HG02981 (cell line): Measurements from ENCODE around the gene PSMA3.
A peak's percentile ranks its signal among the peaks of the same experiment; 100 is the strongest.

ENCODE experiments used
- ATAC-seq: cut with Tn5 transposase; IDR thresholded peaks from one replicate; pipeline ENCODE4 v1.9.1; 2021; ENCODE audit warnings: mild to moderate bottlenecking, moderate library complexity; ENCODE audit not compliant: unreplicated experiment

The PSMA3 gene

DNA sequence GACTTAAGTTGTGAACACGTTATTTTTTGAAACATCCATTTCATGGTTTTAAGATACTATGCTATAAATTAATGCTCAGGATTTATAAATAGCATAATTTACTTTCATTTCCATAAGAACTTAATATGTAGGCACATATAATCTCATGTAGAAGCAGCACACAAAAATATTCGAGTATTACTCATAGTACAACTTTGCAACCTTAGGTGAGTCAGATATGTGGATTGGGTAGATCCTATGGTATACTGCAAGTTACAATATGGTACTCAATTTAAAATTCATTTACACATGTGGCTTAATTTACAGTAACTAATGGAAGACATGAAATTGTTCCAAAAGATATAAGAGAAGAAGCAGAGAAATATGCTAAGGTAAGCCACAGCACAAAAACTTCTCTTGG, 26.0 kb downstream of the PSMA3 start:
- no peak for ATAC-seq

DNA sequence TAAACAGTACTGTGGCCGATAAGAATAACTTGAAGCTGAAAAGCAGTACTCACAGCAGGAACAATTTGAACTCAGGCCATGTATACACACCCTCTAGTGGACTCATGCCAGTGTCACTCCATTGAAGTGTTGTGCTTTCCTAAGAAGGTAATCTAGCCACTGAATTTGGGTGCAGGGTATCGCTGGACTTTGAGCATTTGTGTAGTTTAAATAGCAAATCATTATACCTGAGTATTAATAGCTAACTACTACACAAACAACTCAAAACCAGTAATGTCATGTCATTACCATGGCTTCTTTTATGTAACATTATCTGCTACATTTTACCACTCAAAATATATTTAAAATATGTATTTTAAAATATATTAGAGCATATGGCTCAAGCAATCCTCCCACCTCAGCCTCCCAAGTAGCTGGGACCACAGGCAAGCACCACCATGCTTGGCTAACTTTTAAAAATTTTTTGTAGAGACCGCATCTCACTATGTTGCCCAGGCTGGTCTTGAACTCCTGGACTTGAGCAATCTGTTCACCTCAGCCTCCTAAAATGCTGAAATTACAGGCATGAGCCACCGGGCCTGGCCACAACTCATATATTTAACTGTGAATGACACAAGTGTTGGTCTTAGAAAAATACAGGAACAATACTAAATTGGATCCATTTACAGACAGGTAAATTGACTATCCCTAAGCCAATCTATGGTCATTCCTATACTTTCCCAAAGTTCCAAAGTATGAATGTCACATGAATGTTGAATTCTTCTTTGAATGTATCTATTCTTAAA, 28.1 kb downstream of the PSMA3 start:
- ATAC-seq: no peak

DNA sequence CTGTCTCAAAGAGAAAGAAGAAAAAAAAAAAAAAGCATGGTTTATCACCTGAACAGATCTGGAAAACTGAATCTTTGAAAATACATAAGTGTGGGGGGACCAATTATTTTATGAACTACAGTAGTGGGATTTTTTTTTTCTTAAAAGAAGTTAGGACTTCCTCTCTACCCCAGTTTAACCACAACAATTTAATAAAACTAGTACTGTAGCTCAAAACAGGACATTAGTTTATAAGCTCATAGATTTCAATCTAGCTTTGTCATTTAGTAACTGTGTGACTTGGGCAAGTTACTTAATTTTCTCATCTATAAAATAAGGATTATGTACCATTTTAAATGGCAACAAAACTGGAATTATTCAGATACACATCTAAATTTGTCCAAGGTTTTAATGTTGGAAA, 30.2 kb downstream of the PSMA3 start:
- ATAC-seq: no peak

DNA sequence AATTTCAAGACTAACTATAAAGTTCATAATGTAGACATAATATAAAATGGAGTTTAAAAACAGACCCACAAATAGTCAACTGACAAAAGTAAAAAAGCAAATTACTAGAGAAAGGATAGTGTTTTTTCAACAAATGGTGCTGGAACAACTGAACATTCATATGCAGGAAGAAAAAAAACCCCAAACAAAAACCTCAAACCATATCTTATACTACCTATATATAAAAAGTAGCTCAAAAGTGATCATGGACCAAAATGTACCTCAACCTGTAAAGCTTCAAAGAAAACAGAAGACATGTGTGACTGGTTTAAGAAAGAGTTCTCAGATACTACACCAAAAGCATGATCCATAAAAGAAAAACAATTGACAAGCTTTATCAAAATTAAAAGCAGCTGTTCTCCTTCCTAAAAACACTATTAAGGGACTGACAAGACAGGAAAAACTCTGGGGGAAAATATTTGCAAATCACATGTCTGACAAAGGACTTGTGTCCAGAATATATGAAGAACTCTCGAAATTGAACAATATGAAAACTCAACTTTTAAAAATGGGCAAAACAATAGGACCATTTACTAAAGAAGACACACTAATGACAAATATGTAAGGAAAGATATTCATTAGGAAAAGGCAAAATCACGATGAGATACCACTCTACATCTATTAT, 31.0 kb downstream of the PSMA3 start:
- ATAC-seq: no peak

DNA sequence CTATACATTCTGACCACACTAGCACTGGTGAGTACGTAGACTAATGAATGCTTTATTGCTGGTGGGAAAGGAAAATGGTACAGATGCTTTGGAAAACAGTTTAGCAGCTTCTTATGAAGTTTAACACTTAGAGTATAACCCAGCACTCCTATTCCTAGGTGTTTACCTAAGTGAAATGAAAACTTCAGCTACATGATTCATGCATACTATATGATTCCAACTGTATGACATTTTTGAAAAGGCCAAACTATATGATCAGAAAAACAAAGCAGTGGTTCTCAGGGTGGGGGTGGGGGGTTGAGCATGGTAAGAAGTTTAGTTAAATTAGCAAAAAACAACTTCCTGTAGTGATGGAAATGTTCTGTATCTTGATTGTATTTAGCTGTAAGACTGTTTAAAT, 31.6 kb downstream of the PSMA3 start:
- ATAC-seq: no peak

DNA sequence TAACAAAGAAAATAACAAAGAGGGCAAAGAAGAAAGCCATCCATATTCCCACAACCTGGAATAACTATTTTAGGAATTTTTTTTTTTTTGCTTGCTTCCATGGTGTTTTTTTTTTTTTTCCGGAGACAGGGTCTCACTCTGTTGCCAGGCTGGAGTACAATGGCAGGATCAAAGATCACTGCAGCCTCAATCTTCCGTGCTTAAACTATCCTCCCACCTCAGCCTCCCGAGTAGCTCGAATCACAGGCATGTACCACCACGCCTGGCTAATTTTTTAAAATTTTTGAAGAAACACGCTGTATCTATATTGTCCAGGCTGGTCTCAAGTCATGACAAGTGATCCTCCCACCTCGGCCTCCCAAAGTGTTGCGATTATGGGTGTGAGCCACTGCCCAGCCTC, 33.5 kb downstream of the PSMA3 start:
- no peak for ATAC-seq

DNA sequence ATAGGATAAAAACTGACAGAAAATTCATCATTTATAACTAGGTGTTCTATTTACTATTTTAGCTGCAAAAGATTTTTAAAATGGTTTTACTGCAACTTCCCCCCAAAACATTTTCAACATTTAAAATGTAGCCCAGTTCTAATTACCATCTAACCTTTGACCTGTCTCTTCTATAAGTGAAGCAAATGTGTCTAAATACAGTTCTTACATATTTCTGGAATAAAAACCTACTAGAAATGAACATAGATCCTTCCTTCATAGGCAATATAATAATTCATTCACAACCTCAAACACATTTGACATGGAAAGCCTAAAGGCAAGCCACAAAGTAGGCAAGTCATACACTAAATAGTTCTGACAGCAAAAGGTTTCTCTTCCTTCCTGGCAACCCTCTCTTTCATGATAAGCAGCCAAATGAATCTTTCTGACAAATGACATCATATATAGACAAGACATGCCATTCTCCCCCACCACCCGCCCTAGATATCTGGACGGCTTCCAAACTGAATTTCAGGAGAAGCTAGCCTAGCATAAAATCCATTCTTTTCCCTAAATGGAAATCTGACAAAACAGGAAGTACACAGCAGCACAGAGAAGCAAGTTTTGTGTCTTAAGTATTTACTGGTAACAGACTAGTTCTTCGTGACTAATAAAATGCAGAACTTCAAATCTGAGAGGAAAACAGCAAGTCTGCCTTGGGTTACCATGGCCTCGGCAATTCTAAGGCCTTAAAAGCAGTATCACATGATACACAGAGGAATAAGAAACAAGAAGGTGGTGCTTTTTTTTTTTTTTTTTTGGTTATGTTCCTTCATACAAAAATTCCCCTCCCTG, 36.5 kb downstream of the PSMA3 start:
- ATAC-seq: peak; percentile 71

DNA sequence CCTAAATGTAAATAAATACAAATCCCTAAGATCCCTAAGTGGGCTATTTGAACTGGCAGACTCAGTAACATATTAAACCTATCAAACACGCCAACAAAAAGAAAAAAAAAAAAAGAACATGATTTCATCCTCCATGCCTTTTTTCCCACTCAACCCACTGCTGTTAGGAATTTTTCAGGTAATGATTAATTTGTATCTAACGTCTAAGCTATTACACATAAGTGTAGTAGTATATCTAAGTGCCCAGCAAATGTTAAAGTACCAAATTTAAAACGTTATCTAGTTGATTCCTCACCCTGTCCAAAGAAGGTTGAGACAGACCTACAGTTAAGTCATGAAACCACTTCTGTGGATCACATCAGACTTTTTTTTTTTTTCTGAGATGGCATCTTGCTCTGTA, 37.3 kb downstream of the PSMA3 start:
- no peak for ATAC-seq

DNA sequence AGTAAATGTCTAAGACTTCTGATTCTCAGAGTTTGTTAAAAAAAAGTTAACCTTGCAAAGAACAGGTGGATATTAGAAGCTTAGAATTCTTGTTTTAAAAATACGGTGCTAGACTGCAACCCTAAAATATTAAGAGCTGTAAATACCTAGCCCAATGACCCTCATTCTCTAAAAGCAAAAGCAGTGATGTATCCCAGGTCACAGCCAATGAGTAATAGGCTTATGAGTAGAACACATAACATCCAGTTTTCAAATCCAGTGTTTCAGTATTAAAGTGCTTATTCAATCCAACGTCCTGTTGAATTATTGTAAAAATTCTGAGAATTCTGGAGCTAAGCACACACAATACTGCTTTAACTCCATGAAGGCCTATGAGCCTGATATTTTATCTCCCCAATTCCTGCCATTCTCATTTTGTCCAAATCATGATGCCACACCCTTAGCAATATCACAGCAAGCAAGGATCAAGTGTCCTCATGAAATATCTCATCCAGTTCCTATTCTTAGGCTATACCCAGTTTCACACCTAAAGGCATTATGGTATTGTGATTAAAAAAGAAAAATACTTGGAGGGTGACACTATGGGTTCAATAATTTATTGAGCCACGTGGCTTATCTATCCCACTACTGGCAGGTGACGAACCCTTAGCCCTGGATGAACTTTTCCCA, 38.4 kb downstream of the PSMA3 start:
- no peak for ATAC-seq

DNA sequence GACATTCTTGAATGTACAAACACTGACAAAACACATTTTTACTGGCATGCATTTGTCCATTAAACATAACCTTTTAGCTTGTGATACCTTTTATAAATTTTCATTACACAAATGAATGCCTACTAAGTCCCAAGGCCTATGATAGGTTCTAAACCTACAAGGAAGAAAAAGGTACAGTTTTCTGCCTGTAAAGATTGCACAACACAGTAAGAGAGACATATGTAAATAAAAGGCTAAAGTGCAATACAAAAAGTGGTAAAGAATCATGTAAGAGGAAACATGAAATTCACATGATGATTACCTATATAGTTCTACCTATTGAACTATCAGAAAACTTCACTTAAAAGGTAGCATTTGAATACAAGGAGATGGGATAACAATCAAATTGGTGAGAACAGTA, 39.1 kb downstream of the PSMA3 start:
- ATAC-seq: no peak

DNA sequence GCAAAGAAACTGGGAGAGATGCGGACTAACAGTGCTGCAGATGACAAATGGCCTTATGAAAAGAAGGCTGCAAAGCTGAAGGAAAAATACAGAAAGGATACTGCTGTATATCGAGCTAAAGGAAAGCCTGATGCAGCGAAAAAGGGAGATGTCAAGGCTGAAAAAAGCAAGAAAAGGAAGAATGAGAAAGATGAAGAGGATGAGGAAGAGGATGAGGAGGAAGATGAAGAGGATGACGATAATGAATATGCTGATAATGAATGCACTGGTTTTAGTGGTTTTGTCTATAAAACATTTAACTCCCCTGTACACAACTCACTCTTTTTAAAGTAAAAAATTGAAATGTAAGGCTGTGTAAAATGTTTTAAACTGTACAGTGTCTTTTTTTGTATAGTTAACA, 40.5 kb downstream of the PSMA3 start:
- ATAC-seq: no peak

DNA sequence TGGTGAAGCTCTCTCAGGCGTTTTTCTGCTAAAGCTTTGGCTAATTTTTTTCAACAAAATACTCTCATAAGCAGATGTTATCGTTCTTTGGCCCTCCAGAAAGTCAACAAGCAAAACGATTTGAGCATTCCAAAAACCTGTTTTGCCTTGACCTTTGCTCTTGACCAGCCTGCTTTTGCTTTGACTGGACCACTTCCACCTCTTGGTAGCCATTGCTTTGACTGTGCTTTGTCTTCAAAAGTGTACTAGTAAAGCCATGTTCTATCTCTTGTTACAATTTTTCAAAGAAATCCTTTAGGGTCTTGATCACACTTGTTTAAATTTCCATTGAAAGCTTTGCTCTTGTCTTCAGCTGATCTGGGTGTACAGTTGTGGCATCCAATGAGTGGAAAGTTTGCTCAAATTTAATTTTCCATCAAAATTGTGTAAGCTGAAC, 43.0 kb downstream of the PSMA3 start:
- no peak for ATAC-seq

DNA sequence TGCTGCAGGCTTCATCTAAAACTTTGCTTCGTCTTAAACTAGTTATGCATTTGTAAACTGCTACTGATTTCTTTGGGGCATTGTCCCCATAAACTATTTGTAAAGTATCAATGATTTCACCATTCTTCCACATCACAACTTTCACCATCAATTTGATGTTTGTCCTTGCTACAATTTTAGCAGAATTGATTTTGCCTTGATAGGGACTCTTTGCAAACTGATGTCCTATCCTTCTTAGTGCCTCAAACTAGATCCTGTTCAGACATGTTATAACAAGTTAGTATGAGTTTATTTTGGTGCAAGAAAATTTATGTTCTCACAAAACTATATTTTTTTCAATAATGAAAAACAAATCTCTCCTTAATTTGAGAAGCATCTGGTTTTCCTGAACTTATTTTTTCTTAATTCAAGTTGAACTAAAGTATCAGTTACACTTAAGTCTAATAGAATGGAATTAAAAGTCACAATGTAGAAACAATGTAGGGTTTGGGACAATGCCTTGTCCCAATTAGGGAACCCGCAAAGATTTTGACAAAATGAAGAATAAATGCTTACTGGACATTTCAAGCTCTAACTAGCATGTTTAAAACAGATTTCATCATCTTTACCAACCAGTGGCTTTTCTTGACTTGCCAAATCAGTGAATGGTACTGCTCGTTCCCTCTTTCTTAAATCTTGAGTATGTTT, 43.6 kb downstream of the PSMA3 start:
- ATAC-seq: no peak

DNA sequence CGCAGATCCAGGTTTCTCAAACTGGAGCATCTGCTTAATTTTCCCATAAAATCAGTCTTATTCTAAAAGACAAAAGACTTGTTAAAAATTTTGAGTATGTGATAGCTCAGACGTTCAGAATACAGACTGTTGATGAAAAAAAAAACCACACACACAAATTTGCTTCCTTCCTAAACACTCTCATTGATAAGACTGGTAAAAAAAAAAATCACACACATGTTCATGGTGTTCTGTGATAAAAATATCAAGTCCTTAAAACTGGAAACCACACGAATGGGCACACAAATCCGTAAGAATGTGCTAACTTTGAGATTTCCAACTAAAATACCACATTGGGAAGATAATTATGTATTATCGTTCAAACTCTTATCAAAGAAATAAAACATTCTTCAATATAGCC, 47.0 kb downstream of the PSMA3 start:
- ATAC-seq: no peak

DNA sequence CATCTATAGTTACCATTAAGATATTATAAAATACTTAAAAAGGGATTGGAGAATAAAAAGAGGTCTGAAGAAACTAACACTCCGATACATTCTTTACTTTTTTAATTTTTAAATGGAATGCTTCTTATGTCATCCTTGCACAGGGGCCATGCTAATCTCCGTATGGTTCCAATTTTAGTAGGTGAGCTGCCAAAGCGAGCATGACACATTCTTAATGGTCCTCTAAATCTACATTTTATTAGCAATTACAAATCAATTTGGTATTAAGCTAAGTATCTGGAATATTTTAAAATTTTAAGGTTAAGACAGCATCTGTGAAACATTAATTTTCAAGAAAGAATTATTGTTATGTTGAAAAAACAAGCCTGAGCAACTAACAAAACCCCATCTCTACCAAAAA, 47.5 kb downstream of the PSMA3 start:
- no peak for ATAC-seq

DNA sequence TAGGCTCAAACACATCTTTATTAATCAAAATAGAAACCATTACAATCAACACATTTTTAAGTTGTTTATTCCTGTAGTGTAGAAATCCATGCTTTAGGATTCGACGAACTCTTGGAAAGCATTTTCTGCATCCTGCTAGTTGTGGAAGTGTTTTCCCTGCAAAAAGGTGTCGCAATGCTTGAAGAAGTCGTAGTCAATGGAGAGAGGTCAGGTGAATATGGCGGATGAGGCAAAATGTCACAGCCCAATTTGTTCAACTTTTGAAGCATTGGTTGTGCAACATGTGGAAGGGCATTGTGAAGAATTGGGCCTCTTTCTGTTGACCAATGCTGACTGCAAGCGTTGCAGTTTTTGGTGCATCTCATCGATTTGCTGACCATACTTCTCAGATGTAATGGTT, 49.6 kb downstream of the PSMA3 start:
- no peak for ATAC-seq

DNA sequence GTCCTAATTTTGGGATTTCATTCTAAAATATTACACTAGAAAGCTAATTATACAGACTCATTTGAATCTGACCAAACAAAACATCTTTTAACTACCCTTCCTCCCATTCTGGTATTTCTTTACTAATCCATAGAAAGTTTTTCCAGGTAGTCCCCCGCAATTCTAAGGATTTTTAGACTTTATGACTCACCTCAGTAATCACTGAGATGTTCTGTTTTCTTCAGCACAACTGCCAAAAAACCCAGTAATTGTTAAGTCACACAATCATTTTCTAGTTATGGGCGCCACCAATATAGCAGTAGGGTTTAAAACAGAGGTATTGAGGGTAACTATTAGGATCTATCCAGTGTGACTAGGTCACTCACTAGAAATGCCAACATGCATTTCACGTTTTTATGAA, 52.1 kb downstream of the PSMA3 start:
- ATAC-seq: no peak

DNA sequence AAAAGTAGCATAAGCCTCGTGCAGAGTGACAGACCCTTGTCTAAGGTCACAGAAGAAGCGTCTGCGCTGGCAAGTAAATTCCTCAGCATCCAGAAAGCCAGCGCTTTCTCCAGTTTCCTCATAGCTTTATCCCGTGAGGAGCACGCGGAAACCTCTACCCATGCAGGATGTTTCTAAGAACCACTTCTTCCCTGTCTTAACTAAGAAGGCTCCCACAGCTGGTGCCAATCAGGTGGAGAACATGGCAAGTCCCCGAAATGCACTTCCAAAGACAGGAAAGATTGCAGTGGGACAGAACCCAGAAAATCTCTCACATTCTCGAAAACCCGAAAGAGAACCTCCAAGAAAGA, 52.7 kb downstream of the PSMA3 start:
- ATAC-seq: no peak

DNA sequence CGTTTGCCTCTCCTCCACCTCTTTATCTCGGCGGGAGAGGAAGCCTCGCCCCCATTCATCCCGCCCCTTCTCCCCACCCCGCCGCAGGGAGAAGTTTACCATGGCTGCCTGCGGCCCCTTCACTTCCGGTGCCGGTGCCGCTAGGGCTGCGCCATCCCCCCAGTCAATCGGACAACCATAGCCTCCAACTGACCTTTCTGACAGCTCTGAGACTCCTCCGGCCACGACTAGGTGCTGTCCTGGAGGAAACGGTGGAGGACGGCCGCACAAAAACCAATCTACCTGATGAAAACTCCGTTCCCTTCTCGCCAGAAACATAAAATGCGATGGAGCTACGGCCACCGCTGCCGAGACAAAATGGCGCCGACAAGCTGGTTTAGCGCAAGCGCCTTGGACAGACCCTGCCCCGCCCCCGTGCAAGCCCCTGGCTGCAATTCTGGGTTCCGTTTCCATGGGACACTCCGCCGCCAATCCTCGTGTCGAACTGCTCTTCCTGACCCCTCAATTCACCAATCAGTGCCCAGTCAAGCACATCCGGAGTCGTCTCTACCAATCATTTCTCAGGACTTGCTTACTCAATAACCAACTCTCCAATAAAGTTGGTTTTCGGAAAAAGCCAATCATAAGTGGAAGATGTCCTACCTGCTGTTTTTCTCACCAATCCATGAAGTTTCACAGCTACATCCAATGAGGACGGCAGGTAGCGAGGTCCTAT, 53.3 kb downstream of the PSMA3 start:
- ATAC-seq: peak; percentile 81
